ENCODE measurements around the gene TMEM106A.
A peak's percentile ranks its signal among the peaks of the same experiment; 100 is the strongest.
"Not testable (repeated sequence)": the region's sequence is repeated elsewhere in the genome, so short reads cannot be mapped to it uniquely, and the experiment has no call there.

Gene TMEM106A

GRCh38 chr17:43211480-43212402, at the start of gene TMEM106A:
TSS of gene TMEM106A (plus strand) at chr17:43211875. CDS start at chr17:43213042, 1,167 bp downstream.
- peak; percentile 33 to 38 for DNase-seq

GRCh38 chr17:43165971-43166370, 45.7 kb upstream of the TMEM106A start:
- not testable (repeated sequence) for DNase-seq

- no peak for DNase-seq
These were observed 42.0 kb upstream of the TMEM106A start for GRCh38 chr17:43169561-43170139.

GRCh38 chr17:43170140-43170765, 41.4 kb upstream of the TMEM106A start:
- peak; percentile 83 to 90 for DNase-seq

GRCh38 chr17:43170766-43171585, 40.7 kb upstream of the TMEM106A start, which contains the start of gene NBR1:
TSS of gene NBR1 (plus strand) at chr17:43171214. CDS start at chr17:43175800, 4,586 bp downstream.
- peak; percentile 91 to 95 for DNase-seq

- no peak for DNase-seq
These were observed 39.8 kb upstream of the TMEM106A start for GRCh38 chr17:43171586-43172487.

GRCh38 chr17:43175213-43176118, 36.2 kb upstream of the TMEM106A start:
- no peak for DNase-seq

GRCh38 chr17:43176119-43176570, 35.5 kb upstream of the TMEM106A start:
- no peak for DNase-seq

GRCh38 chr17:43183921-43184320, 27.8 kb upstream of the TMEM106A start:
- DNase-seq = no peak

GRCh38 chr17:43186656-43187055, 25.0 kb upstream of the TMEM106A start:
- DNase-seq = not testable (repeated sequence)

GRCh38 chr17:43193251-43193650, 18.4 kb upstream of the TMEM106A start:
- no peak for DNase-seq

- DNase-seq = no peak
These were observed 12.0 kb upstream of the TMEM106A start for GRCh38 chr17:43199633-43200032.

GRCh38 chr17:43200127-43200526, 11.5 kb upstream of the TMEM106A start:
- no peak for DNase-seq

GRCh38 chr17:43203013-43203412, 8.7 kb upstream of the TMEM106A start:
- not testable (repeated sequence) for DNase-seq

GRCh38 chr17:43210576-43210975, 1.1 kb upstream of the TMEM106A start:
- DNase-seq = no peak

GRCh38 chr17:43211123-43211479, 574 bp upstream of the TMEM106A start:
- no peak for DNase-seq

- no peak for DNase-seq
These were observed 1.2 kb downstream of the TMEM106A start for GRCh38 chr17:43212641-43213490.

- DNase-seq = no peak
These were observed 1.9 kb downstream of the TMEM106A start for GRCh38 chr17:43213545-43213944.

- no peak for DNase-seq
These were observed 3.7 kb downstream of the TMEM106A start for GRCh38 chr17:43215341-43215740.
